LNCaP clone FGC (cell line): ENCODE results near the gene ZNF222.

ENCODE experiments used
- DNase-seq: peaks from one replicate; pipeline ENCODE4 v3.0.0-alpha.2; 2011; ENCODE audit warnings: low read depth
- H3K4me3 ChIP-seq: 2 replicates; pipeline ENCODE4 v1.5.1; 2011; ENCODE audit warnings: mild to moderate bottlenecking, low read depth, low read length, control low read depth
- CTCF ChIP-seq: IDR thresholded peaks from 2 replicates; pipeline ENCODE4 v1.5.1; 2012; ENCODE audit warnings: mild to moderate bottlenecking; ENCODE audit not compliant: control insufficient read depth, insufficient read depth; ENCODE audit errors: extremely low read depth

The ZNF222 gene

GRCh38 chr19:44021221-44021620 is 4.0 kb upstream of the ZNF222 start:
- no peak for DNase-seq
- TF ChIP-seq CTCF, result no peak
- no peak overlapping the region for H3K4me3 ChIP-seq

DNA sequence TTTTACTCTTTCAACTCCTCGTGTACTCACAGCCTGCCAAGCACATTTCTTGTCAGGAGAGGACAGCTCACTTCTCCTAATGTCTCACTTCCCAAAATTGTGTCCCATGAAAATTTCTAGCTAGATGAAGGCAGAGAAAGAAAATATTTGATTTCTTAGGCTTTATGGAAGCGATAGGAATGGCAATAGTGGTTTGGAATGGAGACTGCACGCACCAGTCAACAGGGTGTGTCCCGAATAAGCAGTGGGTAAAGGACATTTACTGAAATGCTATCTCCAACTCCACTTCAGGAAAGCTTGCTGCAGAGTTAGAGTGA is 321 bp upstream of the ZNF222 start:
- no peak for DNase-seq
- no peak for TF ChIP-seq CTCF
- peak overlapping the region; percentile 75 for H3K4me3 ChIP-seq

- no peak for DNase-seq
- TF ChIP-seq CTCF, result no peak
- H3K4me3 ChIP-seq, result no peak overlapping the region
Observed at GRCh38 chr19:44026622-44027021, 1.4 kb downstream of the ZNF222 start.

- no peak for DNase-seq
- no peak overlapping the region for H3K4me3 ChIP-seq
- no peak for TF ChIP-seq CTCF
Observed at GRCh38 chr19:44032001-44032610, 6.9 kb downstream of the ZNF222 start.

- H3K4me3 ChIP-seq, result no peak overlapping the region
- DNase-seq, result no peak
- TF ChIP-seq CTCF, result no peak
Observed at GRCh38 chr19:44042147-44042546, 17.0 kb downstream of the ZNF222 start.

DNA sequence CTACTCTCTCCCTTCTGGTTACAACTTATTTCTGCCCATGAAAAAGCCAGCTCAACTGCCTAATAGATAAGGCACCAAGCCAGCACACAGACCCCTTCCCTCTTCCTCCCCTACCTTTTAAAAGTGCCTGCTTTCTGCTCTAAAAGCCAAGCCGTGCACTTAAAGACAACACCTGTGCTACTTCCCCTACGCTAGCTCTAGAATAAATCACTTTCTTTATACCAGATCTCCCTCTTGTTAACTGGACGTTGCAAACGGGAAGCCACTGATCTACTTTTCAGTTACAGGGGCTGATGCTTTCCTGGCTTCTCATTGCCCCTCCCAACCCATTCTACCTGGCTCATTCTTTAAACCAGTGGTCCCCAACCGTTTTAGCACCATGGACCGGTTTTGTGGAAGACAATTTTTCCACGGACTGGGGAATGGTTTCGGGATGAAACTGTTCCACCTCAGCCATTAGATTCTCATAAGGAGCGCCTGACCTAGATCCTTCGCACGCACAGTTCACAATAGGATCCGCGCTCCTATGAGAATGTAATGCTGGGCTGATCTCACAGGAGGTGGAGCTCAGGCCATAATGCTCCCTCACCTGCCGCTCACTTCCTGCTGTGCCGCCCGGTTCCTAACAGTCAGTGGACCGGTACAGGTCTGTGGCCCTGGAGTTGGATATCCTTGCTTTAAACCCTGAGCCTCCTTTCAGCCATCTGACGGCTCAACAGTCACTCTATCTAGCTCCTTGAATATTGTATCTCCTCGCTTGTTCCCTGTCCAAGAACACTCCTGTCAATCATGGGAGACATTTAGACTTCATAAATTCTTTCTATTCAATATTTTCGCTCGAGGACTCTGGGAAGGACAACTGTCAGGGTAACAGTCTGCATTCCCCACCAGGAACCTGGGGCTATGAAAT is 25.8 kb downstream of the ZNF222 start:
- peak overlapping the region; percentile 79 for H3K4me3 ChIP-seq
- DNase-seq, result no peak
- no peak for TF ChIP-seq CTCF
